Measurements from ENCODE around the gene FGR. TPM values are rescaled to one million over a fixed set of nuclear protein-coding genes. Genes with fewer than 3 reads are reported as not detected.

FGR gene
- total RNA-seq, 1 experiment from 2014 or later = not detected

DNA sequence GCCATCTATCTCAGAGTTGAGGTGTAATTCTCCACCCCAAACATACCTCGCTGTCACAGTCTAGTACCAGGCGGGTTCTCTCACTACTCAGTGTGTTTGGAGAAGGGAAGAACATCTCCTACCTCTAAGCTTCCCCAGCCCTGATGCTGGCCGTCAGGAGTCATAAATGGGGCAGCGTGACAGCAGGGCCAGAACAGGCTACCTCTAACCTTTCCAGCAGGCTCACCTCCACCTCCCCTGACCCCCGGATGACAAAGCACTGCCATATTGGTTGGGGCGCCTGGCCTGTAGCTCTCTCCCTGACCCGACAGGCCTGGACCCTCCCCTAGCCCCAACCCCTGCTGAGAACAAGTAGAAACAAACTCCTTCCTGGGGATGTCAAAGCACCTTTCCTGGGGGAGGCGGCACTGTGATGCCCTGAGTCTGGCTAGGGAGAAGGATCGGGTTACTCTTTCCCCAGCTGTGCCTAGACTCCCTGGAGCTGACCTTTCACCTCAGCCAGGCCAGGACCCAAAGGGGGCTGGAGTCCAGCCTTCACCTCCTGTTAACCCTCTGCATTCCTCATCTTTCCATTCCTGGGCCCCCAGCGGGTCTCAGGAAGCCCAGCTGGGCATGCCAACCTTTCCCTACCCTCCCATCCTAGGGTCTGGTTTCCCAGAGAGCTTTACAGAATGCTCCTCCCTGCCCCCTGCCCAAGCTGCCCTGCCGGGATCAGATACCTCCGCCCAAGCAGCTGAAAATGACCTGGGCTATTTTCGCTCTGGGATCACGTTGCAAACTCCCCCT lies 65.3 kb downstream of the FGR start:
- DNase-seq (ENCODE audit: low read depth) = no peak

DNA sequence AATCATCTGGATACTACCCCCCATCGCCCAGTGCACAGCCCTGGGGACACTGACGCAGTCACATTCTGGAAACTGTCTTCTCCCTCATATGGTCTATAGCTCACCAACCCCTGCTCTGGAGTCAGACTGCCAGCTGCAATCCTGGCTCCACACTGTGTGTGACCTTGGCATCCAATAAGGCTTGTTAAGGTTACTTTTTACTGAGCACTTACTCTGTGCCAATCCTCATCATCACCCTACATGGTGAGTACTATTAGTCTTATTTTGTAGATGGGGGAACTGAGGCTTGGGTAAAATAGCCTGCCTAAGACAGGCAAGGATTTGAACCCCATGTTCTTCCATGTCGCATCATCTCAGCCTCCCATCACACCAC lies 65.9 kb downstream of the FGR start:
- no peak for DNase-seq (ENCODE audit: low read depth)

GRCh38 chr1:27568300-27569087 lies 66.5 kb downstream of the FGR start:
- peak; percentile 72 for DNase-seq (ENCODE audit: low read depth)

GRCh38 chr1:27567971-27568299 lies 67.0 kb downstream of the FGR start:
- DNase-seq (ENCODE audit: low read depth) = no peak

GRCh38 chr1:27567146-27567526 lies 67.8 kb downstream of the FGR start:
- no peak for DNase-seq (ENCODE audit: low read depth)

- no peak for DNase-seq (ENCODE audit: low read depth)
Observed at GRCh38 chr1:27566462-27567145, 68.4 kb downstream of the FGR start.

DNA sequence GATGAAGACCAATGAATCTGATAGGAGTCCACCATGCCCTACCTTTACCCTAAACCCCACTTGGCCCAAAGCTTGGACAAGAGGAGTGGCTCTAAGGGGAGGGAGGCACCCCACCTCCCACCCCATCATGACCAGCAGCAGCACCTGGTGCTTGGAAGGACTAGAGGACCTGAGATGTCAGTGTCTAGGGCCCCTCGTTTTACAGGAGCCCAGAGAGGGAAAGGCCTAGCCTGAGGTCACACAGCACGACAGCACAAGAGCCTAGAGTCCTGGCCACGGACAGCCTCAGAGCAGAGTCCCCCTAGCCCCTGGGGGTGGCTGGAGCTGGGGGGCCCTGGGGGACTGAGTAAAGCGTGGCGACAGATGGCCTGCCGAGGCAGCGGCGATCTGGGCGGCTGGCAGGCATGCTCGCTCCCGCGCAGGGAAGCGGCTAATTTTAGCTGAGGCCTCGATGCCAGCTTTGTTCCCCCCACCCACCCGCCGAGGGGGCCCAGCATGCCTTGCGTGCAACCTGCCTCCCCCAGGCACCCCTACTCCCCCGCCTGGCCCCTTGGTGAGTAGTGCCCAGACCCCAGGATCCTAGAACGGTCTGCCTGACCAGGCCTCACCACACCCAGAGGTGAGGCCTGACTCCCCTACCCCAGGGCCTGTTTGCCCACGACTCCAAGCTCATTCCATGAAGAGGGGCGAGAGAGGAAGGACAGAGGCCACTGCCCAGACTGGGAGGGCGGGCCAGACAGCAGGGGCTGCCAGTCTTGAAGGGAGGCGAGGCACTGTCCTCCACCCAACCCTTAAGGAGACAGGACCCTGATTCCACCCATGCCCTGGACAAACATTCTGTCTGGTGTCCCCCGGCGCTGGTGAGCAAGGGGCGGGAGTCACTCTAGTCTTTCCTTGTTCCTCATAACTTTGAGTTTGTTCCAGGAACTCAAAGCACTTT lies 70.0 kb downstream of the FGR start:
- no peak for DNase-seq (ENCODE audit: low read depth)

GRCh38 chr1:27563591-27564471 lies 71.2 kb downstream of the FGR start:
- DNase-seq (ENCODE audit: low read depth) = no peak

DNA sequence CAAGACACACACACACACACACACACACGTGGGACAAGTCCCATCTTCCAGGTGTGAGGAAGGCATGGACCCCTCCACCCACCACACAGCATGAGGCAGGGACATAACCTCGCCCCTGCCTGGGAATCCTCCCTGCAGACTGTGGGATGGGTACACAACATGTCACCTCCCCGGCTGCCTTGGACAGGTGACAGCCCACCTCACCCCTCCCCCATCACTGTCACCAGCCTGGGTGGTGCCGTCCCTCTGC lies 71.7 kb downstream of the FGR start:
- no peak for DNase-seq (ENCODE audit: low read depth)

DNA sequence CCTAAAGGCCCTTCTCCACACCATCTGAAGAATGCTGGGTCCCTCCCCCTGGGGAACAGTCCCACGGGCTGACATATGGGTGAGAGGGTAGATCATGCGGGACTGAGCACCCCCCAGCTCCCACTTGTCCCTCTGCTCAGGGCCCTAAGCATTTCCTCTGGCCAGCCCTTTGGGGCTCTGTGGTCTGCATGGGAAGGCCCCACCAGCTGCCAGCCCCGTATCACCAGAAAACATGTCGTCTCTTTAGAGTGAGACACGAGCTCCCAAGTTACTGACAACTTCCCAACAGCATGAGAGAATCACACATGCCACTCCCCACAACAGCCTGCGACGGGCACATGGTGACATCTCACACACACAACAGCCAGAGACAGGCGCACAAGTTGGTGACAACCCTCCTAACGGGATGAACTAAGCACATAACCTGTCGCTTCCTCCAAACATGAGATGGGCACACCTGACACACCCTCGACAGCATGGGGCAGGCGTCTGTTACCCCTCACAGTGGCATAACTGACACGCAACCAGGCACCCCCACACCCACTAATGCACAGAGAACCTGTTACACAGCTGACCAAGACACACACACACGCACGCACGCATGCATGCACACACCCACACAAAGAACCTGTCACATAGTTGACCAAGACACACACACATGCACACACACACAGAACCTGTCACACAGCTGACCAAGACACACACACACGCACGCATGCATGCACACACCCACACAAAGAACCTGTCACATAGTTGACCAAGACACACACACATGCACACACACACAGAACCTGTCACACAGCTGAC lies 72.2 kb downstream of the FGR start:
- DNase-seq (ENCODE audit: low read depth) = no peak

Small RNA genes within 50 kb of the gene (small RNA-seq; reads per million reads assigned to genes)
- gene AL031729.1 = not detected
- not detected for gene RNU6-949P

Other genes with a start within 250 kb of the FGR start
- gene GPR3, start 242.6 kb downstream of the FGR start, total RNA-seq (2014; rRNA removed; shearing (Covaris generic)) = 2.7 and 2.8 TPM in 2 replicates
- 12.5 and 18.2 TPM in 2 replicates for gene WASF2, start 145.0 kb downstream of the FGR start, total RNA-seq (2014; rRNA removed; shearing (Covaris generic))
- gene AHDC1, start 31.0 kb downstream of the FGR start, total RNA-seq (2014; rRNA removed; shearing (Covaris generic)) = 9.4 and 10.3 TPM in 2 replicates
- gene IFI6, start 37.0 kb upstream of the FGR start, total RNA-seq (2014; rRNA removed; shearing (Covaris generic)) = 9.5 and 18.5 TPM in 2 replicates
- 7.4 and 13.2 TPM in 2 replicates for gene FAM76A, start 90.8 kb upstream of the FGR start, total RNA-seq (2014; rRNA removed; shearing (Covaris generic))
- gene STX12, start 138.0 kb upstream of the FGR start, total RNA-seq (2014; rRNA removed; shearing (Covaris generic)) = 24.6 and 26.4 TPM in 2 replicates
- 80.1 and 81.5 TPM in 2 replicates for gene PPP1R8, start 195.6 kb upstream of the FGR start, total RNA-seq (2014; rRNA removed; shearing (Covaris generic))
- gene THEMIS2, start 237.4 kb upstream of the FGR start, total RNA-seq (2014; rRNA removed; shearing (Covaris generic)) = not detected in 2 replicates

Measured in HT1080 (cell line).